HepG2 (cell line): ENCODE results near the gene CARHSP1. TPM values are rescaled to one million over a fixed set of nuclear protein-coding genes. Genes with fewer than 3 reads are reported as not detected.
A peak's percentile ranks its signal among the peaks of the same experiment; 100 is the strongest.

Experiments used
- ATF4 ChIP-seq, 2 experiments: fragments of 450-650 bp in 1 of 2; sonication (generic) in 1 of 2; formaldehyde crosslinking; IDR thresholded peaks; 2 replicates each; pipeline versions ENCODE4 v1.5.0 to v1.8.0; 2020 to 2022; ENCODE audit warnings: mild to moderate bottlenecking in 1 of 2, missing genetic modification reagents in 1 of 2
- FOXP1 ChIP-seq, 2 experiments: fragments of 450-650 bp in 1 of 2; IDR thresholded peaks; 2 replicates each; pipeline ENCODE4 v1.6.1; 2017 to 2018; ENCODE audit warnings: antibody characterized with exemption in 1 of 2
- NFE2L1 ChIP-seq: sonication (generic); formaldehyde crosslinking; IDR thresholded peaks from 2 replicates; pipeline ENCODE4 v1.4.0; 2020; ENCODE audit warnings: missing genetic modification reagents, mild to moderate bottlenecking, borderline replicate concordance
- NFRKB ChIP-seq: fragments of 450-650 bp; IDR thresholded peaks from 2 replicates; pipeline ENCODE4 v1.6.1; 2017
- PCBP1 ChIP-seq: fragments of 200-400 bp; formaldehyde crosslinking; IDR thresholded peaks from 2 replicates; pipeline ENCODE4 v1.6.1; 2017; ENCODE audit warnings: mild to moderate bottlenecking, low read depth, low read length, borderline replicate concordance
- PHF8 ChIP-seq: sonication (generic); formaldehyde crosslinking; IDR thresholded peaks from 2 replicates; pipeline ENCODE4 v1.5.0; 2020; ENCODE audit warnings: missing genetic modification reagents
- SAP130 ChIP-seq: IDR thresholded peaks from 2 replicates; pipeline ENCODE4 v1.6.1; 2016; ENCODE audit warnings: low read depth
- SKIL ChIP-seq: sonication (generic); formaldehyde crosslinking; IDR thresholded peaks from 2 replicates; pipeline ENCODE4 v1.8.0; 2022; ENCODE audit warnings: missing genetic modification reagents, mild to moderate bottlenecking, moderate library complexity, borderline replicate concordance
- SP140L ChIP-seq: sonication (generic); formaldehyde crosslinking; IDR thresholded peaks from 2 replicates; pipeline ENCODE4 v1.4.0; 2020; ENCODE audit warnings: missing genetic modification reagents, borderline replicate concordance
- ZFP1 ChIP-seq: IDR thresholded peaks from 2 replicates; pipeline ENCODE4 v1.6.1; 2016
- ZNF138 ChIP-seq: sonication (generic); formaldehyde crosslinking; IDR thresholded peaks from 2 replicates; pipeline ENCODE4 v1.5.0; 2020; ENCODE audit warnings: mild to moderate bottlenecking, low read depth, missing genetic modification reagents
- ZNF232 ChIP-seq: sonication (generic); formaldehyde crosslinking; IDR thresholded peaks from 2 replicates; pipeline ENCODE4 v1.4.0; 2020; ENCODE audit warnings: missing genetic modification reagents, borderline replicate concordance
- ZNF407 ChIP-seq: sonication (generic); formaldehyde crosslinking; IDR thresholded peaks from one replicate; pipeline ENCODE4 v1.5.1; 2020; ENCODE audit warnings: mild to moderate bottlenecking, missing genetic modification reagents; ENCODE audit errors: not compliant biosample characterization
- ZNF414 ChIP-seq: sonication (generic); formaldehyde crosslinking; IDR thresholded peaks from 2 replicates; pipeline ENCODE4 v1.5.0; 2020; ENCODE audit warnings: missing genetic modification reagents
- ZNF530 ChIP-seq: sonication (generic); formaldehyde crosslinking; IDR thresholded peaks from 2 replicates; pipeline ENCODE4 v1.5.0; 2020; ENCODE audit warnings: low read depth, mild to moderate bottlenecking, missing genetic modification reagents
- ZNF547 ChIP-seq: sonication (generic); formaldehyde crosslinking; IDR thresholded peaks from 2 replicates; pipeline ENCODE4 v1.5.1; 2020; ENCODE audit warnings: mild to moderate bottlenecking, missing genetic modification reagents
- ZNF629 ChIP-seq: sonication (generic); formaldehyde crosslinking; conservative IDR thresholded peaks from 2 replicates; pipeline ENCODE4 v1.5.0; 2020; ENCODE audit warnings: missing genetic modification reagents
- ZSCAN30 ChIP-seq: sonication (generic); formaldehyde crosslinking; IDR thresholded peaks from 2 replicates; pipeline ENCODE4 v1.5.0; 2020; ENCODE audit warnings: mild to moderate bottlenecking, missing genetic modification reagents
- polyA plus RNA-seq, 8 experiments: library from polyadenylated mRNA; depleted of rRNA in 3 of 8; stranded (reverse) in 7 of 8; unstranded in 1 of 8; fragments of >200 nt; fragmentation: Illumina TruSeq in 4 of 8; extraction: Trizol in 4 of 8; gene quantifications; 2 replicates each; pipeline versions ENCODE4 v1.2.1 to v1.2.3, GENCODE V29; 2011 to 2016; ENCODE audit warnings: low read depth in 4 of 8, missing spikeins in 1 of 8, mixed read lengths in 1 of 8; ENCODE audit not compliant: insufficient read depth in 1 of 8
- total RNA-seq, 5 experiments: library from RNA; depleted of rRNA; stranded (reverse); fragments of >200 nt; fragmentation: Illumina TruSeq; extraction: Trizol; gene quantifications; 2 replicates each; pipeline ENCODE4 v1.2.3, GENCODE V29; 2016; ENCODE audit warnings: low read depth in 1 of 5

Gene CARHSP1
- total and polyA plus RNA-seq, 2 of the 13 experiments (the other 11 are each of a cell fraction or from before 2014, with no cell fraction given) = 173 to 345 TPM

- TF ChIP-seq FOXP1 (IDR thresholded peaks at IDR 0.05) (no peak), FOXP1 (CRISPR knock-in tag; IDR thresholded peaks at IDR 0.05) (no peak), PHF8 (CRISPR knock-in tag) (peak; percentile 85), ZNF547 (CRISPR knock-in tag) (peak; percentile 69), SAP130 (peak; percentile 92), NFRKB (no peak), ZNF232 (no peak; the same call in 1 of the 2 replicates), ZSCAN30 (CRISPR knock-in tag) (no peak), ZNF530 (CRISPR knock-in tag) (0 out of 2 replicates have a peak, but pooled peaks have one; percentile 21), PCBP1 (peak; percentile 68; the same call in 1 of the 2 replicates), ZFP1 (no peak), ZNF414 (CRISPR knock-in tag) (peak; percentile 75; the same call in 1 of the 2 replicates), NFE2L1 (CRISPR knock-in tag) (no peak), ZNF407 (CRISPR knock-in tag) (no peak), ZNF138 (CRISPR knock-in tag) (peak; percentile 83), SP140L (CRISPR knock-in tag) (no peak), ZNF629 (CRISPR knock-in tag) (no peak), ATF4 (CRISPR knock-in tag; IDR thresholded peaks at IDR 0.05) (no peak; a peak in 1 of 4 replicates), SKIL (CRISPR knock-in tag) (no peak)
Observed at GRCh38 chr16:8868416-8869211, at the start of gene CARHSP1 (continued).
